ENCODE data around the gene PTGS1. TPM values are rescaled to one million over a fixed set of nuclear protein-coding genes. Genes with fewer than 3 reads are reported as not detected.
A peak's percentile ranks its signal among the peaks of the same experiment; 100 is the strongest.

The PTGS1 gene
- total and polyA plus RNA-seq, 2 of the 8 experiments (the other 6 are each of a cell fraction or from before 2014, with no cell fraction given) = 1.1 to 1.9 TPM

GRCh38 chr9:122376796-122377195, 6.0 kb downstream of the PTGS1 start:
- 0 out of 4 replicates have a peak, but pooled peaks cover 0 to 5% of the 10 kb centered on the region in 2 experiments for H3K9me3 ChIP-seq (ENCODE audit: insufficient read depth in 2 of 2, low read depth in 1 of 2, low read length in 1 of 2)
- H2BK120ac ChIP-seq (replicated peaks; ENCODE audit: low read depth, low read length) = no peak overlapping the region
- ChIA-PET POLR2A (ENCODE audit: partially characterized antibody) (no interaction called here), CTCF (ENCODE audit: partially characterized antibody) (interaction anchor here (1.1 to 4.9 kb wide), 7 partner anchors 13 to 434 kb away, joined by 3 to 43 read pairs (median 7); no protein-coding TSS in a partner anchor)
- H3K79me1 ChIP-seq (ENCODE audit: low read depth, low read length) = no peaks in the 10 kb centered on the region
- H2BK12ac ChIP-seq (ENCODE audit: low read depth, low read length) = no peak overlapping the region
- peak overlapping the region; percentile 10; the same call in 1 of the 2 replicates for H2BK15ac ChIP-seq (ENCODE audit: low read length)
- no peak overlapping the region for H2BK5ac ChIP-seq (ENCODE audit: low read depth, low read length)
- H4K91ac ChIP-seq (replicated peaks; ENCODE audit: insufficient read length, low read length) = no peak overlapping the region
- no peaks in the 10 kb centered on the region for H3K79me2 ChIP-seq (ENCODE audit: control insufficient read depth in 1 of 2, insufficient read depth in 2 of 2, low read length in 2 of 2)
- no peak overlapping the region for H4K8ac ChIP-seq (ENCODE audit: extremely low read depth, insufficient read depth, low read length)
- H4K5ac ChIP-seq (ENCODE audit: insufficient read length, low read depth, low read length) = no peak overlapping the region
- no peak for FAIRE-seq
- TF ChIP-seq FOSL1 (IDR thresholded peaks at IDR 0.05; ENCODE audit: insufficient read depth, low read depth, low read length) = no peak
- no peak for TF ChIP-seq SP1 (IDR thresholded peaks at IDR 0.05; ENCODE audit: low read depth, low read length)
- no peak for TF ChIP-seq EZH2 (IDR thresholded peaks at IDR 0.05; ENCODE audit: low read depth, low read length, severe bottlenecking)
- TF ChIP-seq, protein P1, sequence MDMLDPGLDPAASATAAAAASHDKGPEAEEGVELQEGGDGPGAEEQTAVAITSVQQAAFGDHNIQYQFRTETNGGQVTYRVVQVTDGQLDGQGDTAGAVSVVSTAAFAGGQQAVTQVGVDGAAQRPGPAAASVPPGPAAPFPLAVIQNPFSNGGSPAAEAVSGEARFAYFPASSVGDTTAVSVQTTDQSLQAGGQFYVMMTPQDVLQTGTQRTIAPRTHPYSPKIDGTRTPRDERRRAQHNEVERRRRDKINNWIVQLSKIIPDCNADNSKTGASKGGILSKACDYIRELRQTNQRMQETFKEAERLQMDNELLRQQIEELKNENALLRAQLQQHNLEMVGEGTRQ (IDR thresholded peaks at IDR 0.05; ENCODE audit: low read length) = no peak
- no peak for TF ChIP-seq HDAC6 (IDR thresholded peaks at IDR 0.05; ENCODE audit: low read depth, low read length)
- no peak for TF ChIP-seq CEBPB (IDR thresholded peaks at IDR 0.05; ENCODE audit: low read depth, low read length)
- TF ChIP-seq CBX5 (IDR thresholded peaks at IDR 0.05; ENCODE audit: low read depth, low read length) = no peak
- TF ChIP-seq POU5F1 (IDR thresholded peaks at IDR 0.05; ENCODE audit: low read depth, low read length) = no peak
- TF ChIP-seq CHD1 (IDR thresholded peaks at IDR 0.05; ENCODE audit: low read depth, low read length) = no peak
- TF ChIP-seq SUZ12 (IDR thresholded peaks at IDR 0.05; ENCODE audit: low read length) = no peak
- H3K36me3 ChIP-seq (ENCODE audit: control insufficient read depth in 2 of 4, insufficient read depth in 4 of 4, low read length in 3 of 4) = no peaks in the 10 kb centered on the region
- H2BK20ac ChIP-seq (ENCODE audit: low read length) = peak overlapping the region; percentile 1; the same call in 1 of the 2 replicates
- no peak overlapping the region for H3K9ac ChIP-seq (replicated peaks in 1 of 4; ENCODE audit: extremely low read depth in 1 of 4, low read depth in 3 of 4, low read length in 3 of 4)
- no peaks in the 10 kb centered on the region for H3K23me2 ChIP-seq (ENCODE audit: low read depth, low read length)
- no peak overlapping the region for H3K4ac ChIP-seq (replicated peaks; ENCODE audit: insufficient read length, low read depth, low read length)
- no peak overlapping the region for H3K18ac ChIP-seq (ENCODE audit: extremely low read depth, low read length)
- H3K14ac ChIP-seq (ENCODE audit: insufficient read length) = no peak overlapping the region
- no peaks in the 10 kb centered on the region for H4K20me1 ChIP-seq (replicated peaks in 1 of 2; ENCODE audit: control insufficient read depth in 1 of 2, insufficient read depth in 2 of 2, low read length in 2 of 2)
- peaks cover 0 to 22% (median 15%) of the 10 kb centered on the region in 4 experiments; a peak in 6 of 7 replicates for H3K27me3 ChIP-seq (replicated peaks in 1 of 4; ENCODE audit: control insufficient read depth in 3 of 4, extremely low read depth in 1 of 4, insufficient read depth in 3 of 4, low read length in 3 of 4)
- H3K4me3 ChIP-seq (ENCODE audit: extremely low read depth in 1 of 4, insufficient read depth in 2 of 4, low read depth in 3 of 4, low read length in 4 of 4) = no peak overlapping the region
- H3K4me2 ChIP-seq (ENCODE audit: insufficient read depth in 1 of 2, low read depth in 2 of 2, low read length in 2 of 2) = no peak overlapping the region
- no peak overlapping the region for H3K27ac ChIP-seq (ENCODE audit: low read depth, low read length)
- peaks cover 13 to 23% (median 16%) of the 10 kb centered on the region in 4 experiments for H3K4me1 ChIP-seq (replicated peaks in 1 of 4; ENCODE audit: control insufficient read depth in 3 of 4, insufficient read depth in 4 of 4, low read length in 3 of 4)
- no peak overlapping the region; the same call in 1 of the 2 replicates for H2AFZ ChIP-seq (ENCODE audit: low read length)
- WGBS, 2 experiments (ENCODE audit: extremely low coverage in 1 of 2, insufficient coverage in 1 of 2, insufficient read length in 1 of 2, insufficient replicate concordance in 2 of 2, low coverage in 1 of 2, low lambda C conversion rate in 2 of 2, missing lambda C conversion rate in 1 of 2) = 100% methylated on average over 1 of the region's 1 CpG; no CpG with 5 or more reads in 1 of the 2 experiments
- DNase-seq (ENCODE audit: low read depth in 1 of 2, low spot score in 2 of 2) = no peak
- H3K23ac ChIP-seq (ENCODE audit: insufficient read length) = no peak overlapping the region
- no peak overlapping the region for H3K56ac ChIP-seq (replicated peaks; ENCODE audit: insufficient read length, low read depth, low read length)
- H2AK5ac ChIP-seq (ENCODE audit: low read depth, low read length) = no peak overlapping the region

Data from H1 (cell line).